Panc1 (cell line): ENCODE data around the gene SMIM24.

Experiments used
- POLR2AphosphoS5 ChIP-seq: IDR thresholded peaks from 2 replicates; pipeline ENCODE4 v1.6.1; 2012; ENCODE audit warnings: mild to moderate bottlenecking, low read depth, low read length, moderate library complexity
- SIN3A ChIP-seq: IDR thresholded peaks from 2 replicates; pipeline ENCODE4 v1.6.1; 2012; ENCODE audit warnings: low read depth, mild to moderate bottlenecking, low read length, moderate library complexity, borderline replicate concordance; ENCODE audit not compliant: insufficient read depth
- TCF7L2 ChIP-seq: IDR thresholded peaks from 2 replicates; pipeline ENCODE4 v1.6.1; 2011; ENCODE audit warnings: mild to moderate bottlenecking, low read depth, low read length, inconsistent platforms
- TF ChIP-seq, protein P1 (sequence below): fragments of 450-650 bp; IDR thresholded peaks from 2 replicates; pipeline ENCODE4 v1.5.1; 2017; ENCODE audit warnings: mild to moderate bottlenecking
- TF ChIP-seq, protein P2 (sequence below), 2 experiments: IDR thresholded peaks; 2 replicates each; pipeline ENCODE4 v1.6.1; 2011 to 2012; ENCODE audit warnings: low read depth in 2 of 2, control low read depth in 1 of 2, low read length in 1 of 2, mild to moderate bottlenecking in 1 of 2, moderate library complexity in 1 of 2; ENCODE audit not compliant: insufficient read depth in 1 of 2

DNA sequence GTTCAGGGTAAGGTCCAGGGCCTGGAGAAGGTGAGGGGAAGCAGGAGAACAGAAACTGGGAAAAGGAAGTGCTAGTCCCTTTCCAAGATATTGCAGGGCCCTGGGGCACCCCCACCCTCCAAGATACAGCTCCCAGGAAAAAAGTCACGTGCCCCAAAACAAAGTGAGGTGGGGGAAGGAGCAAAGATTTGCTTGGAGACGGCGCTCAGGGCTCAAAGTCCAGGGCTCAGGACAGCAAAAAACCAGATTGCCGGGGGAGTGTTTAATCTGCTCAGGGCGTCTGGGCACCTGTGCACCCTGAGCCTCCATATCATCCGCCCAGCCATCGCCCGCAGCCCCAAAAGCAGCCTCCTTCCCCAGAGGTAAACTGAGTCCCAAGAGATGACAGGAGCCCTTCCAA is 6.3 kb downstream of the SMIM24 start:
- TF ChIP-seq, protein P1, sequence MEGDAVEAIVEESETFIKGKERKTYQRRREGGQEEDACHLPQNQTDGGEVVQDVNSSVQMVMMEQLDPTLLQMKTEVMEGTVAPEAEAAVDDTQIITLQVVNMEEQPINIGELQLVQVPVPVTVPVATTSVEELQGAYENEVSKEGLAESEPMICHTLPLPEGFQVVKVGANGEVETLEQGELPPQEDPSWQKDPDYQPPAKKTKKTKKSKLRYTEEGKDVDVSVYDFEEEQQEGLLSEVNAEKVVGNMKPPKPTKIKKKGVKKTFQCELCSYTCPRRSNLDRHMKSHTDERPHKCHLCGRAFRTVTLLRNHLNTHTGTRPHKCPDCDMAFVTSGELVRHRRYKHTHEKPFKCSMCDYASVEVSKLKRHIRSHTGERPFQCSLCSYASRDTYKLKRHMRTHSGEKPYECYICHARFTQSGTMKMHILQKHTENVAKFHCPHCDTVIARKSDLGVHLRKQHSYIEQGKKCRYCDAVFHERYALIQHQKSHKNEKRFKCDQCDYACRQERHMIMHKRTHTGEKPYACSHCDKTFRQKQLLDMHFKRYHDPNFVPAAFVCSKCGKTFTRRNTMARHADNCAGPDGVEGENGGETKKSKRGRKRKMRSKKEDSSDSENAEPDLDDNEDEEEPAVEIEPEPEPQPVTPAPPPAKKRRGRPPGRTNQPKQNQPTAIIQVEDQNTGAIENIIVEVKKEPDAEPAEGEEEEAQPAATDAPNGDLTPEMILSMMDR, result no peak
- TF ChIP-seq POLR2AphosphoS5, result no peak
- TF ChIP-seq, protein P2, sequence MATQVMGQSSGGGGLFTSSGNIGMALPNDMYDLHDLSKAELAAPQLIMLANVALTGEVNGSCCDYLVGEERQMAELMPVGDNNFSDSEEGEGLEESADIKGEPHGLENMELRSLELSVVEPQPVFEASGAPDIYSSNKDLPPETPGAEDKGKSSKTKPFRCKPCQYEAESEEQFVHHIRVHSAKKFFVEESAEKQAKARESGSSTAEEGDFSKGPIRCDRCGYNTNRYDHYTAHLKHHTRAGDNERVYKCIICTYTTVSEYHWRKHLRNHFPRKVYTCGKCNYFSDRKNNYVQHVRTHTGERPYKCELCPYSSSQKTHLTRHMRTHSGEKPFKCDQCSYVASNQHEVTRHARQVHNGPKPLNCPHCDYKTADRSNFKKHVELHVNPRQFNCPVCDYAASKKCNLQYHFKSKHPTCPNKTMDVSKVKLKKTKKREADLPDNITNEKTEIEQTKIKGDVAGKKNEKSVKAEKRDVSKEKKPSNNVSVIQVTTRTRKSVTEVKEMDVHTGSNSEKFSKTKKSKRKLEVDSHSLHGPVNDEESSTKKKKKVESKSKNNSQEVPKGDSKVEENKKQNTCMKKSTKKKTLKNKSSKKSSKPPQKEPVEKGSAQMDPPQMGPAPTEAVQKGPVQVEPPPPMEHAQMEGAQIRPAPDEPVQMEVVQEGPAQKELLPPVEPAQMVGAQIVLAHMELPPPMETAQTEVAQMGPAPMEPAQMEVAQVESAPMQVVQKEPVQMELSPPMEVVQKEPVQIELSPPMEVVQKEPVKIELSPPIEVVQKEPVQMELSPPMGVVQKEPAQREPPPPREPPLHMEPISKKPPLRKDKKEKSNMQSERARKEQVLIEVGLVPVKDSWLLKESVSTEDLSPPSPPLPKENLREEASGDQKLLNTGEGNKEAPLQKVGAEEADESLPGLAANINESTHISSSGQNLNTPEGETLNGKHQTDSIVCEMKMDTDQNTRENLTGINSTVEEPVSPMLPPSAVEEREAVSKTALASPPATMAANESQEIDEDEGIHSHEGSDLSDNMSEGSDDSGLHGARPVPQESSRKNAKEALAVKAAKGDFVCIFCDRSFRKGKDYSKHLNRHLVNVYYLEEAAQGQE (IDR thresholded peaks at IDR 0.05; ENCODE audit: insufficient read depth in 1 of 2, low read depth in 2 of 2, low read length in 1 of 2), result no peak
- TF ChIP-seq SIN3A, result no peak
- no peak for TF ChIP-seq TCF7L2
